ENCODE results near the gene ASGR1.

Gene ASGR1

DNA sequence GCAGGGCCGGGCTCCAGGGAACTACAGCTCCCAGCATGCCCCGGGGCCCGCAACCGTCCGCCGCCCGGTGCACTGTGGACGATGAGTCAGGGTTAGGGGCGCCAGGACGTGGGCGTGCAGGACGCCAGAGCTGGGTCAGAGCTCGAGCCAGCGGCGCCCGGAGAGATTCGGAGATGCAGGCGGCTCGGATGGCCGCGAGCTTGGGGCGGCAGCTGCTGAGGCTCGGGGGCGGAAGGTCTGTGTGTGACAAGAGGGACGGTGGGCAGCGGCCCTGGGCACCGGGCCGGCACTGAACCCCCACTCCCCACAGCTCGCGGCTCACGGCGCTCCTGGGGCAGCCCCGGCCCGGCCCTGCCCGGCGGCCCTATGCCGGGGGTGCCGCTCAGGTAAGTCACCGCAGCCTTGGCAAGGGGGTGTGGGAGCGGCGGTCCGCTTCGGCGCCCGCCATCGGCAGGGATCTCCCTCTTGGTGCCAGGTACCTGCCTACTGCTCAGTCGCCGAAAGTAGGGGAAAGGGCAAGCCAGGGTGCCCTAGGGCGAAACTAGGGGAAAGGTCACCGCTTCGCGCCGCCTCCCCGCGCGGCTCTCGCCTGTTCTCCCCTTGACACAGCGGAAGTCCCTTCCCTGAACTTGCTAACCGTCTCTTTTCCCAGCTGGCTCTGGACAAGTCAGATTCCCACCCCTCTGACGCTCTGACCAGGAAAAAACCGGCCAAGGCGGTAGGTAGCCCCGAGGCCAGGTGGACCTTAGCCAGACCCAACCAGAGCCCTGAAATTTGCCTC lies 40.8 kb upstream of the ASGR1 start, which contains the start of the genes ACADVL and DLG4 (continued):
- TF ChIP-seq ZNF426 (tag by site-specific recombination; IDR thresholded peaks at IDR 0.05), result no peak
- TF ChIP-seq, protein P1, sequence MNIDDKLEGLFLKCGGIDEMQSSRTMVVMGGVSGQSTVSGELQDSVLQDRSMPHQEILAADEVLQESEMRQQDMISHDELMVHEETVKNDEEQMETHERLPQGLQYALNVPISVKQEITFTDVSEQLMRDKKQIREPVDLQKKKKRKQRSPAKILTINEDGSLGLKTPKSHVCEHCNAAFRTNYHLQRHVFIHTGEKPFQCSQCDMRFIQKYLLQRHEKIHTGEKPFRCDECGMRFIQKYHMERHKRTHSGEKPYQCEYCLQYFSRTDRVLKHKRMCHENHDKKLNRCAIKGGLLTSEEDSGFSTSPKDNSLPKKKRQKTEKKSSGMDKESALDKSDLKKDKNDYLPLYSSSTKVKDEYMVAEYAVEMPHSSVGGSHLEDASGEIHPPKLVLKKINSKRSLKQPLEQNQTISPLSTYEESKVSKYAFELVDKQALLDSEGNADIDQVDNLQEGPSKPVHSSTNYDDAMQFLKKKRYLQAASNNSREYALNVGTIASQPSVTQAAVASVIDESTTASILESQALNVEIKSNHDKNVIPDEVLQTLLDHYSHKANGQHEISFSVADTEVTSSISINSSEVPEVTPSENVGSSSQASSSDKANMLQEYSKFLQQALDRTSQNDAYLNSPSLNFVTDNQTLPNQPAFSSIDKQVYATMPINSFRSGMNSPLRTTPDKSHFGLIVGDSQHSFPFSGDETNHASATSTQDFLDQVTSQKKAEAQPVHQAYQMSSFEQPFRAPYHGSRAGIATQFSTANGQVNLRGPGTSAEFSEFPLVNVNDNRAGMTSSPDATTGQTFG (tag by site-specific recombination; IDR thresholded peaks at IDR 0.05; ENCODE audit: borderline replicate concordance), result no peak
- TF ChIP-seq ZIC2 (tag by site-specific recombination; IDR thresholded peaks at IDR 0.05), result peak; percentile 59
- TF ChIP-seq, protein P2, sequence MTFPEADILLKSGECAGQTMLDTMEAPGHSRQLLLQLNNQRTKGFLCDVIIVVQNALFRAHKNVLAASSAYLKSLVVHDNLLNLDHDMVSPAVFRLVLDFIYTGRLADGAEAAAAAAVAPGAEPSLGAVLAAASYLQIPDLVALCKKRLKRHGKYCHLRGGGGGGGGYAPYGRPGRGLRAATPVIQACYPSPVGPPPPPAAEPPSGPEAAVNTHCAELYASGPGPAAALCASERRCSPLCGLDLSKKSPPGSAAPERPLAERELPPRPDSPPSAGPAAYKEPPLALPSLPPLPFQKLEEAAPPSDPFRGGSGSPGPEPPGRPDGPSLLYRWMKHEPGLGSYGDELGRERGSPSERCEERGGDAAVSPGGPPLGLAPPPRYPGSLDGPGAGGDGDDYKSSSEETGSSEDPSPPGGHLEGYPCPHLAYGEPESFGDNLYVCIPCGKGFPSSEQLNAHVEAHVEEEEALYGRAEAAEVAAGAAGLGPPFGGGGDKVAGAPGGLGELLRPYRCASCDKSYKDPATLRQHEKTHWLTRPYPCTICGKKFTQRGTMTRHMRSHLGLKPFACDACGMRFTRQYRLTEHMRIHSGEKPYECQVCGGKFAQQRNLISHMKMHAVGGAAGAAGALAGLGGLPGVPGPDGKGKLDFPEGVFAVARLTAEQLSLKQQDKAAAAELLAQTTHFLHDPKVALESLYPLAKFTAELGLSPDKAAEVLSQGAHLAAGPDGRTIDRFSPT (tag by site-specific recombination; IDR thresholded peaks at IDR 0.05), result peak; percentile 91
- no peak for TF ChIP-seq MEIS1 (CRISPR knock-in tag; IDR thresholded peaks at IDR 0.05; ENCODE audit: borderline replicate concordance)
- TF ChIP-seq ZNF335 (tag by site-specific recombination; conservative IDR thresholded peaks at IDR 0.05), result peak; percentile 98
- TF ChIP-seq ZNF677 (tag by site-specific recombination; IDR thresholded peaks at IDR 0.05), result no peak
- TF ChIP-seq ZNF624 (tag by site-specific recombination; IDR thresholded peaks at IDR 0.05), result 0 out of 2 replicates have a peak, but pooled peaks have one; percentile 16
- TF ChIP-seq SCRT2 (tag by site-specific recombination; IDR thresholded peaks at IDR 0.05), result no peak
- TF ChIP-seq ZNF529 (tag by site-specific recombination; IDR thresholded peaks at IDR 0.05; ENCODE audit: insufficient replicate concordance), result no peak
- no peak for TF ChIP-seq ZNF239 (tag by site-specific recombination; IDR thresholded peaks at IDR 0.05)
- no peak for TF ChIP-seq ZNF776 (tag by site-specific recombination; IDR thresholded peaks at IDR 0.05; ENCODE audit: borderline replicate concordance)
- no peak for TF ChIP-seq ZNF514 (tag by site-specific recombination; IDR thresholded peaks at IDR 0.05)
- TF ChIP-seq BCL11B (tag by site-specific recombination; IDR thresholded peaks at IDR 0.05; ENCODE audit: low read depth), result peak; percentile 90
- no peak for TF ChIP-seq ZNF248 (tag by site-specific recombination; IDR thresholded peaks at IDR 0.05)
- TF ChIP-seq, protein P3, sequence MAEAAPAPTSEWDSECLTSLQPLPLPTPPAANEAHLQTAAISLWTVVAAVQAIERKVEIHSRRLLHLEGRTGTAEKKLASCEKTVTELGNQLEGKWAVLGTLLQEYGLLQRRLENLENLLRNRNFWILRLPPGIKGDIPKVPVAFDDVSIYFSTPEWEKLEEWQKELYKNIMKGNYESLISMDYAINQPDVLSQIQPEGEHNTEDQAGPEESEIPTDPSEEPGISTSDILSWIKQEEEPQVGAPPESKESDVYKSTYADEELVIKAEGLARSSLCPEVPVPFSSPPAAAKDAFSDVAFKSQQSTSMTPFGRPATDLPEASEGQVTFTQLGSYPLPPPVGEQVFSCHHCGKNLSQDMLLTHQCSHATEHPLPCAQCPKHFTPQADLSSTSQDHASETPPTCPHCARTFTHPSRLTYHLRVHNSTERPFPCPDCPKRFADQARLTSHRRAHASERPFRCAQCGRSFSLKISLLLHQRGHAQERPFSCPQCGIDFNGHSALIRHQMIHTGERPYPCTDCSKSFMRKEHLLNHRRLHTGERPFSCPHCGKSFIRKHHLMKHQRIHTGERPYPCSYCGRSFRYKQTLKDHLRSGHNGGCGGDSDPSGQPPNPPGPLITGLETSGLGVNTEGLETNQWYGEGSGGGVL (tag by site-specific recombination; IDR thresholded peaks at IDR 0.05), result no peak
- no peak for TF ChIP-seq ZNF521 (tag by site-specific recombination; IDR thresholded peaks at IDR 0.05)
- TF ChIP-seq, protein P4, sequence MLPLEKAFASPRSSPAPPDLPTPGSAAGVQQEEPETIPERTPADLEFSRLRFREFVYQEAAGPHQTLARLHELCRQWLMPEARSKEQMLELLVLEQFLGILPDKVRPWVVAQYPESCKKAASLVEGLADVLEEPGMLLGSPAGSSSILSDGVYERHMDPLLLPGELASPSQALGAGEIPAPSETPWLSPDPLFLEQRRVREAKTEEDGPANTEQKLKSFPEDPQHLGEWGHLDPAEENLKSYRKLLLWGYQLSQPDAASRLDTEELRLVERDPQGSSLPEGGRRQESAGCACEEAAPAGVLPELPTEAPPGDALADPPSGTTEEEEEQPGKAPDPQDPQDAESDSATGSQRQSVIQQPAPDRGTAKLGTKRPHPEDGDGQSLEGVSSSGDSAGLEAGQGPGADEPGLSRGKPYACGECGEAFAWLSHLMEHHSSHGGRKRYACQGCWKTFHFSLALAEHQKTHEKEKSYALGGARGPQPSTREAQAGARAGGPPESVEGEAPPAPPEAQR (tag by site-specific recombination; IDR thresholded peaks at IDR 0.05), result no peak
- 0 out of 2 replicates have a peak, but pooled peaks have one; percentile 13 for TF ChIP-seq REPIN1 (tag by site-specific recombination; IDR thresholded peaks at IDR 0.05; ENCODE audit: low read depth)
- TF ChIP-seq, protein P5, sequence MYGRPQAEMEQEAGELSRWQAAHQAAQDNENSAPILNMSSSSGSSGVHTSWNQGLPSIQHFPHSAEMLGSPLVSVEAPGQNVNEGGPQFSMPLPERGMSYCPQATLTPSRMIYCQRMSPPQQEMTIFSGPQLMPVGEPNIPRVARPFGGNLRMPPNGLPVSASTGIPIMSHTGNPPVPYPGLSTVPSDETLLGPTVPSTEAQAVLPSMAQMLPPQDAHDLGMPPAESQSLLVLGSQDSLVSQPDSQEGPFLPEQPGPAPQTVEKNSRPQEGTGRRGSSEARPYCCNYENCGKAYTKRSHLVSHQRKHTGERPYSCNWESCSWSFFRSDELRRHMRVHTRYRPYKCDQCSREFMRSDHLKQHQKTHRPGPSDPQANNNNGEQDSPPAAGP (tag by site-specific recombination; IDR thresholded peaks at IDR 0.05), result peak; percentile 39; the same call in 1 of the 2 replicates
- TF ChIP-seq, protein P6, sequence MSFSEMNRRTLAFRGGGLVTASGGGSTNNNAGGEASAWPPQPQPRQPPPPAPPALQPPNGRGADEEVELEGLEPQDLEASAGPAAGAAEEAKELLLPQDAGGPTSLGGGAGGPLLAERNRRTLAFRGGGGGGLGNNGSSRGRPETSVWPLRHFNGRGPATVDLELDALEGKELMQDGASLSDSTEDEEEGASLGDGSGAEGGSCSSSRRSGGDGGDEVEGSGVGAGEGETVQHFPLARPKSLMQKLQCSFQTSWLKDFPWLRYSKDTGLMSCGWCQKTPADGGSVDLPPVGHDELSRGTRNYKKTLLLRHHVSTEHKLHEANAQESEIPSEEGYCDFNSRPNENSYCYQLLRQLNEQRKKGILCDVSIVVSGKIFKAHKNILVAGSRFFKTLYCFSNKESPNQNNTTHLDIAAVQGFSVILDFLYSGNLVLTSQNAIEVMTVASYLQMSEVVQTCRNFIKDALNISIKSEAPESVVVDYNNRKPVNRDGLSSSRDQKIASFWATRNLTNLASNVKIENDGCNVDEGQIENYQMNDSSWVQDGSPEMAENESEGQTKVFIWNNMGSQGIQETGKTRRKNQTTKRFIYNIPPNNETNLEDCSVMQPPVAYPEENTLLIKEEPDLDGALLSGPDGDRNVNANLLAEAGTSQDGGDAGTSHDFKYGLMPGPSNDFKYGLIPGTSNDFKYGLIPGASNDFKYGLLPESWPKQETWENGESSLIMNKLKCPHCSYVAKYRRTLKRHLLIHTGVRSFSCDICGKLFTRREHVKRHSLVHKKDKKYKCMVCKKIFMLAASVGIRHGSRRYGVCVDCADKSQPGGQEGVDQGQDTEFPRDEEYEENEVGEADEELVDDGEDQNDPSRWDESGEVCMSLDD (tag by site-specific recombination; IDR thresholded peaks at IDR 0.05), result peak; percentile 93
- TF ChIP-seq, protein P7, sequence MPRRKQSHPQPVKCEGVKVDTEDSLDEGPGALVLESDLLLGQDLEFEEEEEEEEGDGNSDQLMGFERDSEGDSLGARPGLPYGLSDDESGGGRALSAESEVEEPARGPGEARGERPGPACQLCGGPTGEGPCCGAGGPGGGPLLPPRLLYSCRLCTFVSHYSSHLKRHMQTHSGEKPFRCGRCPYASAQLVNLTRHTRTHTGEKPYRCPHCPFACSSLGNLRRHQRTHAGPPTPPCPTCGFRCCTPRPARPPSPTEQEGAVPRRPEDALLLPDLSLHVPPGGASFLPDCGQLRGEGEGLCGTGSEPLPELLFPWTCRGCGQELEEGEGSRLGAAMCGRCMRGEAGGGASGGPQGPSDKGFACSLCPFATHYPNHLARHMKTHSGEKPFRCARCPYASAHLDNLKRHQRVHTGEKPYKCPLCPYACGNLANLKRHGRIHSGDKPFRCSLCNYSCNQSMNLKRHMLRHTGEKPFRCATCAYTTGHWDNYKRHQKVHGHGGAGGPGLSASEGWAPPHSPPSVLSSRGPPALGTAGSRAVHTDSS (tag by site-specific recombination; IDR thresholded peaks at IDR 0.05), result no peak; the same call in 1 of the 2 replicates

Data from HEK293 (cell line).